GM21825 (cell line): ENCODE data around the gene TMEM151B.
A peak's percentile ranks its signal among the peaks of the same experiment; 100 is the strongest.

ENCODE experiments used
- ATAC-seq: cut with Tn5 transposase; IDR thresholded peaks from one replicate; pipeline ENCODE4 v1.9.1; 2021; ENCODE audit warnings: mild to moderate bottlenecking, moderate library complexity; ENCODE audit not compliant: unreplicated experiment

TMEM151B gene

DNA sequence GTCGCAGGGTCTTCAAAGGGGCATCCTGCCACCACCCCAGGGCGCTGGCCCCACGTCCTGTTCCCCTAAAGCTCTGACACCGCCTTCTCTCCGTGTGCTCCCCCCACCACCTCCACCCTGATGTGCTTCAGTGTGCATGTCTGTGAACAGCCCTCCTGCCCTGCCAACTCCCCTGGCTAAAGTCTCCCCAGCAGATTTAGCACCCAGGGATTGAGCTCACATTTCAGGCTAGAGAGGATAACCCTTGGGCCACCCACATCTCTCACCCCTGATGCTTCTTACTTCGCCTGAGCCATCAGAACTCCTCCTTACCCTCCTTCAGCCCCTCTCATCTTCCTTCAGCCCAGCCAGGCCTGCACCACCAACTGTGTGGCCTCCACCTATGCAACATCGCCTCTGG, 7.5 kb downstream of the TMEM151B start:
- no peak for ATAC-seq

DNA sequence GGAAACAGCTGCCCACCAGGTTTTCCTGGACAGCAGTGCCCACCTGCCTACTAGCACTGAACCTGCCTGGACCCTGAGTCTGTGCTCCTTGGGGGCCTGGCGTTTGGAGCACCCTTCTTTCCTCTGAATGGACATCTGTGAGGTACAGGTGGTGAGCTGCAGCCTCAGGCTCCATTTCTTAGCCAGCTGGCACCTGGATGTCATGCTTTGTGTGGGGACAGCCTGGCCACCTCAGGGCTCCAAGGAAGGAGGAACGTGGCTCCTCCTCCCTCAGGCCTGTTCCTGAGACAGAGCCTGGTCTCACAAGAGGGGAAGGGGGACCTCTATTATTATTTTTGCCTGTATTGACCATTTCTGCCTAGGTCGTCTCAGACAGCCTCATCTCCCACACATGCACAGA, 8.1 kb downstream of the TMEM151B start:
- no peak for ATAC-seq

- no peak for ATAC-seq
Measured at GRCh38 chr6:44278774-44279697, 8.8 kb downstream of the TMEM151B start.

DNA sequence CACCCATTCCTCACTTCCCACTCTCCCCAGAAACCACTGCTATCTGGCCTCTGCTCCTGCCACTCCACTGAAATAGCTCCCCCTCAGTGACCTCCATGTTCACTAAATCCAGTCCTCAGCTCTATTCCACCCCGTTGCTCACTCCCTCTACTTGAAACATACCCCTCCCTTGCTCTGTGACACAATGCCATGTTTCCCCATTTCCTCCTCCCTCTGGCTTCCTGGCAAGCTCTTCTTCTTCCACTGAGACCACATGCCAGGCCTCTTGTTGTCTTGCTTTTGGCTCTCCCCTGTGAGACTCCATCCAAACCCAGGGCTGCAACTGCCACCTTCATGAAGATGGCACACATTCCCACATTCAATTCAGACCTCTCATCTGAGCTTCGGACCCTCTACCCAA, 13.9 kb downstream of the TMEM151B start:
- ATAC-seq: no peak

DNA sequence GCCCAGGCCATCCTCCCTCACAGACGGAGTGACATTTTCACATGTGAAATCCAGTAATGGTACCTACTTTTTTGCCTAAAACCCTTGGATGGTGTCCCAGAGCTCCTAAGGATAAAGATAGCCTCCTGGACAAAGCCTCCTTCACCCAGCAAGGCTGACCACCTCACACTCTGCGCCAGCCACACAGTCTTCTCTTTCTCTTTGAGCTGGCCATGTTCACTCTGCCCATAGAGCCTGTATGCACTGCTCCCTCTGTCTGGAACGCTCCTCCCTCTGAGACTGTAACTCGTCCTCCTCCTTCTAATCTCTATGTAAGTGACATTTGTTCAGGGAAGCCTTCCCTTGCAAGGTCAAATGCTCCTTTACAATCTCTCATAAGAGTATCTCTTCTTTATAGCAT, 14.6 kb downstream of the TMEM151B start:
- ATAC-seq: no peak

DNA sequence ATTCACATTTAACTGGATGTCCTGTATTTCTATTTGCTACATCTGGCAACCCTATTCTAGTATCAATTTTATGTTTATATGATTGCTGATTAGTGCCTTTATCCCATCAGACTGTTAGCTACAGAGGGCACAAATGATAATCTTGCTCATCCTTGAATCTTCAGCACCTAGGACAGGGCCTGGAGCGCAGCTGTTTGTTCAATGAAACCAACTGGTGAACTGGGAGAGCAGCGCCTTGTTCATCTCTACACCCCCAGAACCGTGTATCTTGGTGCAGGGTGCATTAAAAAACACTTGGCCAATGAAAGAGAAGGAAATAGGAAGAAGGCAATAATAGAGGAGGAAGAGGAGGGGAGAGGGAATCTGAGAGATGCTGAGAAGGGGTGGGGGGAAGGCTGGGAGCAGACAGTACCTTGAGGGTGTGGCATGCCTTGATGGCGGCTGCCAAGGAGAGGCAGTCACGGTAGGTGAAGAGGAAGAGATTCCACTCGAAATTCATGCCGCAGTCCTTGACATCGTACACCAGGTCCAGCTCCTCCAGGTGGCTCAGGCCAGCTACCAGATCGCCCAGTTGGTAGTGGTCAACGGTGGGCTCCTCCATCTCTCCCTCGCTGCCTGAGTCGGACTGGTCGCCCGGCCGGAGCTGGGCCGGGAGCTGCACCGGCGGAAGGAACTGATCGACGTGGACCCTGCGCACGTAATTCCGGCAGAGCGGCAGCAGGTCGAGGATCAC, 15.5 kb downstream of the TMEM151B start:
- no peak for ATAC-seq

- ATAC-seq: no peak
Measured at GRCh38 chr6:44286285-44286565, 16.0 kb downstream of the TMEM151B start.

DNA sequence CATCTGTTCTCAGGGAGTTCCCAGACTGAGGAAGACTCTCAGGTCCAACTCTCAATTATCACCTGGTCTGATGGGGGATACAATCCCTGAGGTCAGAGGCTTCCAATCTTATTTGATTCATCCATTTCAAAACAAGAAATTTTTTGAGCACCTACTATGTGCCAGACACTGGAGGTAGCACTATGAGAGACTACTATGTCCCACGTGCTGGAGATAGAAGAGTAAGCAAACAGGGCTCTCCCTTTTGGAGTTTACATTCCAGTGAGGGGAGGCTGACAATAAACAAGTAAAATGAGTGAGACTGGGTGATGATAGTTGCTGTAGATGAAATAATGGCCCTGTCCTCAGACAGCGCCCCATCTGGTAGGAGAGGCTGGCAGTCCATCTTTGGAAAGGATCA, 16.5 kb downstream of the TMEM151B start:
- ATAC-seq: no peak

DNA sequence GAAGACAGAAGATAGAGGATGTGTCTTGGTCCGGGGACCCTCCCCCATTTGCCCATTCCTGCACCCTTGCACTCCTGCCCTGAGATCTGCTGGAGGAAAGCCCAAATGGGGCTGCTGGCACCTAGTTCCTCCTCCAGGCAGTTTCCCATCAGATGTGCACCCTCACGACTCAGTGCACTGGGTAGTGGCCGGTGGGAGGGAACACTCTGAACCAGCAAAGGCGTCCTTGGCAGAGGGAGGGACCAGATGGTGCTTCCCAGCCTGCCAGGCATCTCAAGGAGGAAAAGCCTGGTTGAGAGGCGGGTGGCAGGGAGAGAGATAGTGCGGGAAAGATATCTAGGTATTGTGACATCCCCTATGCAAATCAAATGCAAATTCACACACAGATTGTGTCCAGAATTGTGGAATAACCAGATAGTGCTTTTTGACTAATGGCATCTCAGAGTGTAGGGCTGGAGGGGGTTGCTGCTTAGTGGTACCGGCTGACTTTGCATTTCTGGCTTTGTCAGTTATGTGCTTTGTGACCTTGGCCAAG, 19.5 kb downstream of the TMEM151B start:
- ATAC-seq: no peak

- ATAC-seq: no peak
Measured at GRCh38 chr6:44291841-44292240, 21.6 kb downstream of the TMEM151B start.

- no peak for ATAC-seq
Measured at GRCh38 chr6:44292661-44293365, 22.6 kb downstream of the TMEM151B start.

DNA sequence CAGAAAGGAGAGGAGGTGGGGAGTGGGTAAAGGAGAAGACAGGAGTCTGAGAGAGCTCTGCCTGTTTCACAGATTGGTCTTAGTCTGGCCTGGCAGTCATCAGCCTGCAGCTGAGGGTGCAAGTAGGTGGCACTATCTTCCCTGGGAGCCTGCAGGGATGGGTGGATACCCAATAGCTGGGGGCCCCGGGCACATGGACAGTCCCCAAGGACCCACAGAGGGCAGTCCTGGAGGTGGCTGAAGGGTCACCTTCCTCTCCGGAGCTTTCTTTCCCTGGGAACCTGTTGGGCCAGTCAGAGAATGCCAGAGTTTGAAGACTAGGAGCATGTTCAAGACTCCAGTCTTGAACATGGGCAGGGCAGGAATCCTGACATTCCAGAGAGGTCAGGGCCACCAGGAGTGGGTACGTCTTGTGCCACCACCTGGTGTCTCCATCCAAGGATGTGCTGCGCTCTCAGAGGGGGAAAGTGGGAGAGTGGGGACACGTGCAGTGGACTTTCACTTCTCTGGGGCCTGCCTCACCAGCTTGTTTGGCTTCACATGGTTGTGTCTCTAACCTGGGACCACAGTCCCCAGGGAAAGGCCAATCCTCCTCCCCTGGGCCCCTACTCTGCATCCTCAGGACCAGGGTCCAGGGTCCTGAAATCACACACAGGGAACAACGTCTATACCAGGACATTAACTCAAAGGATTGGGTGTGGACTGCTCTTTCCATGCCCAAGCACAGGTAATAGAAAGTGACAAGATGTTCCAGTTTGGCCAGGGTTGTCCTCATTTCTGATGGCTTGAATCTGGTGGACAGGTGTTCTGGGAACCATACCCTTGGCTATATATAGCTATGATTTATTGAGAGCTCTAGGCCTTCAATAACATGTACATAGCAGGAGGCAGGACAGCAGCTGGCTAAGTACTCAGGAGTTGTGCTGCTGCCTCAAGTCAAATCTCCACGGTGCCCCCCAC, 24.9 kb downstream of the TMEM151B start:
- no peak for ATAC-seq

GRCh38 chr6:44297063-44298038, 27.1 kb downstream of the TMEM151B start:
- ATAC-seq: peak; percentile 69

DNA sequence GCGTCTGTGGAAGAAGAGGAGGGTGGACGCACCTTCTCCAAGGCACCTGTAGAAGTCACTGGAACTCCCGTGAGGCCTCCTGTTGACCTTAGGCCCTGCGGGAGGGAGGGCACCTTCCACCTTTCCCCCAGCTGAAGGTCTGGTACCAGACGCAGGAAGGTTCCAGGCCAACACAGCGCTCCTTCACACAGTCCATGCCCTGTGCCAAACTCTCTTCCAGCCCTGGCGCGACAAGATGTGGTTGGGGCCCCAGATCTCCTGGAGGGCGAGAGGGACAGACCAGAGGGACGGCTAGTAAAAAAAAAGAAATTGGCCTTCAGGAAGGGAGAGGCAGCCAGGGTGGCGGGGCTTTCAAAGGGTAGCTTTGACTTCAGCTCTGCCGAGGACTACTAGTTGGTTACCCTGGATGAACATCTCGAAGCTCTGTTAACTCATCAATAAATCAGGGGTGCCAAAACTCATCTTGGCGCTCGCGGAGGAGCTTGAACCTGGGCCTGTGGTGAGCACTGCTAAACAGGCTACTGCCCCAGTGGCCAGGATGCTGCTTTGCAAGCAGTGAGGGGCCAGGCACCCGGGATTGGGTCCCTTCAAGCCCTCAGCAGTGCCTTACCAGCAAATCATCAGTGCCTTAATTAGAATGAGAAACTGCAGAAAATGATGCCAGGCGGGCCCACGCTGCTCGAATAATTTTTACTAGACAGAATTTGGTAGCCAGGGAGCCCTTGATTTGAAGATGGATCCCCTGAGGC, 28.0 kb downstream of the TMEM151B start:
- no peak for ATAC-seq

GRCh38 chr6:44298864-44299263, 28.6 kb downstream of the TMEM151B start:
- no peak for ATAC-seq

- ATAC-seq: no peak
Measured at GRCh38 chr6:44300292-44300823, 30.1 kb downstream of the TMEM151B start.

DNA sequence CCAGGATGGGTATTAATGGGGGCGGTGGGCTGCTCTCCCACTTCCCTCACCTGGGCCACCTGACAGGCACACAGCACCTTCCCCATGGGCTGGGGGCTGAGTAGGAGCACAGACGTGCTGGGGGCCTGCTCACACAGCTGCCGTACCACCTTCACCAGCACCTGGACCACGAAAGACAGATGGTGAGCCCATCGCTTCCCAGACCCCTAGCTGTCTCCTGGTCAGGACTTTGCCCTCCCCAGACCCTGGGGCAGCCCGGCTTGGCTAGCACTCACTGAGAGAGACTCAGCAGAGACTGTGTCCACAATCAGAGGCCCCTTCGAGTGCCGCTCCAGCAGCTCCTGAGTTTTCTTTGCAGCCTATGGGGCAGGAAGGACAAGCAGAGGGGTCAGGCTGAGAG, 30.9 kb downstream of the TMEM151B start:
- no peak for ATAC-seq
